NK-92 (cell line): ENCODE results near the gene MGAT5.
"Not testable (repeated sequence)": the region's sequence is repeated elsewhere in the genome, so short reads cannot be mapped to it uniquely, and the experiment has no call there.

Source experiments
- DNase-seq: peaks from one replicate; lab custom pipeline; 2025; ENCODE audit not compliant: unreplicated experiment; lab: John Stamatoyannopoulos, UW

Gene MGAT5

DNA sequence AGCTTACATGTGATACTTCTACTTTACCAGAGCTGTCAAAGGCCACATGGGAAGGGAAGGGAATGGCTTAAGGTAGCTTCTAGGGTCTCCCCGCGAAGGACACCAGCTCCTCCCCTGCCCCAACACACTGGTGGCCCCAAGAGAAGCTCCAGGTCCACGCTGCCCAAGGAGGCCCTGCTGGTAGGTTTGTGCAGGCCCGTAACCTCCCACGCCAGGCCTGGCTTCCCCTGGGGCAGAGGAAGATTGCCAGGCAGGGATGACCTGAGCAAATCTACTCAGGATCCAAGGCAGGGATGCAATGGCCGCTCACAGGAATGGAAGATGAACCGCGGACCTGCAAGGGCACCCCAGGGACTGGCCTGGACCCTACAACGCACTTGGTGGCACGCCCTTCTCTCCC lies 205.1 kb downstream of the MGAT5 start:
- DNase-seq = no peak

GRCh38 chr2:134459706-134460406 lies 206.0 kb downstream of the MGAT5 start:
- DNase-seq = no peak

DNA sequence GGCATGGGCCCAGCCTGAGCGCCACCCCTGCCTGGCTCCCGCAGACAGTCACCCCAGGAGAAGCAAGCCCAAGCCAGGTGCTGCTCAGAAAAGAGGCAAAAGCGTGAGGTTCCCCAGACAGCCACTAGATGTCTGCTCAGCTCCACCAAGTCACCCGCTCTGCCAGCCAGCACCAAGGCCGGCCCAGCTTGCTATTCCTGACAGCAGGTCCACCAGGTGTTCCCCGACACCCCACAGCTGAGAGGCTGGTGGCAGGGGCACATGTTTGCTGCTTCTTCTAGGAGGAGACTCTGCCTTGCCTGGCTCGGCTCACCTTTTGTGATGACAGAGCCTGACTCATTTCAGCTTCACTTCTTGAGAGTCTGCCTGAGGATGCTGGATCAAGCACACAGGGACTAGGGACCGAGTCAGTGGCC lies 206.7 kb downstream of the MGAT5 start:
- no peak for DNase-seq

GRCh38 chr2:134461511-134461910 lies 207.6 kb downstream of the MGAT5 start:
- no peak for DNase-seq

DNA sequence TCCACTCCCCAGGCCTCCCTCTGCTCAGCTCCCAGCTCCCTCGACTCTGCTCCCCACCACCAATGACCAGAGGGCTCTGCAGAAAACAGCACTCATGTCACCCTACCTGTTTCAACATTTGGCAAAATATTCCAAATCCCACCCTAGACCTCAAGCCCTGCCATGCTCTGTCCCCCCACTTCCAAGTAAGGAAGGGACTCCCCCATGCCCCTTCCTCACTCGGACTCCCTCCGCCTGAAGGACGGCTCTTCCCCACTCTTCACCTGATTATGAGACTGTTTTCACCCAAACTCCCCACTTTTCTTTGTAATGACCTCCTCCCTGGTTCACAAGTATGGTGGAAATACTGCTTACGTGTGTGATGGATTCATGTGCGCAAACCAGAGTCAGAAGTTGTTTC lies 208.4 kb downstream of the MGAT5 start:
- DNase-seq = no peak

DNA sequence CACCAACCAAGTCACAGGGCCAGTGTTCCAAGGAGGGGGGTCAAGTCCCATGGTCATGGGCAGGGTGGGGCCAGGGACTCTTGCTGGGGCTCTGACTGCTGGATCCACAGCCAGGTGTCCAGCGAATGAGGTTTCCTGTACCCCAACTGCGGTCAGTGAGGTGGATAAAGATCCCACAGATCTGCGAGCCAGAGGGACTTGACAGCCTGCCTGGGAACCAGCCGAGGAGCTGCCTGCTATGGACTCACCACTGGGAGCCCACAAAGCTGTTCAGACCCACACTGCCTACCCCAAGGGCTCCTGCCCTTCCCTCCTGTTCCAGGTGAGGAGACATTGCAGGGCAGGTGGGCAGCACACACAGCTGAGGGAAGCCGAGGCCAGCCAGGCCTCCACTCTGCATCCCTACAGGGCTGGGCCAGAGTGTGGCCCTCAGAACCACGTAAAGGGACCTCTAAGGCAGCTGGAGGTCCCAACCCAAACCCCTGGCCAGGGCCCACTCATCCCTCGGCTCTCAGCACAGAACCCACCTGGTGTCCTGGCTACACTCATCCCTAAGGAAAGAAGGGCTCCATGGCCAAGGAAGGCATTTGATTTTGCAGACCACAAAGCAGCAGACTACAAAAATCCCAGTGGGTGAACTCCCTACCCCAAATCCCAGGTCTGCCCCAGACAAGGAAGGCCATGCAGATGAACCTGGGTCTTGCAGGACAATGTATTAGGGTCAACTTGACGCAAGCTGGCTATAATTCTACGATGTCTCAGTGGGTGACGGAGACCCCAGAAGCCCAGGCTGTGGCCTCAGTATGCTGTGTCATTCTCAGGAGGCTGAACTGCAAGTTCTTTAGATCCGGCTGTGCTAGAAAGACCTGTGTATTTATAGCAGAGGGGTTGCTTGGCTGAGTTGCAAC lies 209.2 kb downstream of the MGAT5 start:
- DNase-seq = no peak

DNA sequence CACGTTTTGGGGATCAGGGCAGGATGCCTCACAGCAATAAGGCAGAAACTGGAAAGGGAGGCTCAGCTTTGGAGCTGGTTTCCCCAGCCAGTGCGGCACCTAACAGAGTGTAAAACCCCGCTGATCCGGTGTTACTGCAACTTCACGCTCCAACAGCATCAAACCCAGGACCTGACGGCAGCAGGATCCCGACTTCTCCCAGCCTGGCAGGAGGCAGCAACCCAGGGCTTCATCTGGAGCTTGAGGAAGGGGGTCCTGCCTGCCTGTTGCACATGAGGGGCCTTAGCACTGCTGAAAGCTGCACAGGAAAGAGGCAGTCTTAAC lies 209.8 kb downstream of the MGAT5 start:
- DNase-seq = no peak

GRCh38 chr2:134465228-134466105 lies 211.6 kb downstream of the MGAT5 start:
- no peak for DNase-seq

- no peak for DNase-seq
Measured at GRCh38 chr2:134466141-134466540, 212.3 kb downstream of the MGAT5 start.

- DNase-seq = no peak
Measured at GRCh38 chr2:134468164-134468563, 214.3 kb downstream of the MGAT5 start.

- no peak for DNase-seq
Measured at GRCh38 chr2:134468776-134469175, 214.9 kb downstream of the MGAT5 start.

GRCh38 chr2:134469516-134470115 lies 215.7 kb downstream of the MGAT5 start:
- no peak for DNase-seq

DNA sequence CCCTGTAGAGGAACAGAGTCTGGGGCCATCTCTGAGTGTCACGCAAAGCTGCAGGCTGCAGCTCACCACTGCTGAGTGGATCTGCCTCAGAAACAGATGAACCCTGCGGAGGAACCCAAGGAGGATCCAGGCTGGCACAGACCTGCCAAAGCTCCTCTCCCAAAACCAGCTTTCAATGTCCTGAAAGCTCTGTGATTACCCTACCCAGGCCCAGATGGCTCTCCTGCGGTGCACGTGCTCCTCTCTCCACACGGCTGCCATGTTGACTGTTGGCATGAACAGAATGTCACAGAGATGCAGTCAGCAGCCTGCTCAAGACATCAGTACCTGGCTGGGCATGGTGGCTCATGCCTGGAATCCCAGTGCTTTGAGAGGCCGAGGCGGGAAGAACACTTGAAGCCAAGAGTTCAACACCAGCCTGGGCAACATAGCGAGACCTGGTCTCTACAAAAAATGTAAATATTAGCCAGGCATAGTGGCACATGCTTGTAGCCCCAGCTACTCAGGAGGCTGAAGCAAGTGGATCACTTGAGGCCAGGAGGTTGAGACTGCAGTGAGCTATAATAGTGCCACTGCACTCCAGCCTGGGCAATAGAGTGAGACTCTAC lies 216.8 kb downstream of the MGAT5 start:
- DNase-seq = no peak

GRCh38 chr2:134476982-134477381 lies 223.1 kb downstream of the MGAT5 start:
- DNase-seq = not testable (repeated sequence)

DNA sequence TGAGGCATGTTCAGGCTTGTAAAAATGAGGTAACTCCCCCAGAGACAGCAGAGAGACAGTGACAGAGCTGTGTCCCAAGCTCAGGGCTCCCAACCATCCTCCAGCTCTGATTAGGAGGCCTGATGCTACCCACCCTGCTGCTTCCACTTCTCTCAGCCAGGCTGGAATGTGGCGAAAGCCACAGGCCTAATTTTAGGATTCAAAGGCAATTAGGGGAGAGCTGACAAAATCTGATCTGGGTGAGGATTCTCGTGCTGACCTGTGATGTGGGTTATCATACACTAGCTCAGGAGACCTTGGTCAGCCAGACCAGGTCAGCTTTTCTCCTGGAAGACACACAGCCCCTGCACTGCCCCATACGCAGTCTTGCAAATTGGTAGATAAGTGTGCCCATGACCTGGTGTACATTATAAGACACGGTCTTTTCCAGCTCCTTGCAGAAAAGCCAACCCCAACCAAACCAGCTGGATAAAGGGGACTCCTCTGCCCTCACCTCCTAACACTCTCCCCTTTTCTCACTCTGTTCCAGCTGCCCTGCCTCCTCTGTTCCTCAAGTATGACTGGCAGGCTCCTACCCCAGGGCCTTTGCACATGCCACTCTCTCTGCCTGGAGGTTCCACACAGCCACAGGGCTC lies 225.9 kb downstream of the MGAT5 start:
- no peak for DNase-seq

DNA sequence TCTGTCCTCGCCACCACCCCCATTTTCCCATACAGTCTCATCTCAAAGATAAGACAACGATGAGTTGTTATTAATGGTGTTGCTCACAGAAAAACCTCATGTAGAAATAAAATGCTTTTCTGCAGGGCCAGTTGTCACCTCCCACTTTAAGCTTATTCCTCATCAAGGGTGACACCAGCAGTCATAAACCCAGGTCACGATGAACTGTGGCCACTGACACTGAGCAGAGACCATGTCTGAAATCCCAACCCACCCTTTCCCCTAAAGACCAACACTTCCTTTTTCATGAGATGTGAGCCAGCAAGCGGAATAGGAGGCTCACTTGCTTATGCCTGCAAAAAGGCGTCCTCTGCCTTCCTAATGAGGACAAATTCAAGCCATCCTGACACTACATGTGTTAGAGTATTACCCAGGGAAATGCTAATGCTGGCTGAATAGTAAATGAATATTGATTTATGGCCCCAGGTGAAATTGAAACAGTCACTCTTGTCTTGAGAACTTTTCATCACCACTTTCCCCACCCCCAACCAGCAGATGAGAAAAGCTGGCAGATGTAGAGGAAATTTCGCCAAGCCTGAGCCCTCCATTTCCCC lies 228.4 kb downstream of the MGAT5 start:
- DNase-seq = no peak

DNA sequence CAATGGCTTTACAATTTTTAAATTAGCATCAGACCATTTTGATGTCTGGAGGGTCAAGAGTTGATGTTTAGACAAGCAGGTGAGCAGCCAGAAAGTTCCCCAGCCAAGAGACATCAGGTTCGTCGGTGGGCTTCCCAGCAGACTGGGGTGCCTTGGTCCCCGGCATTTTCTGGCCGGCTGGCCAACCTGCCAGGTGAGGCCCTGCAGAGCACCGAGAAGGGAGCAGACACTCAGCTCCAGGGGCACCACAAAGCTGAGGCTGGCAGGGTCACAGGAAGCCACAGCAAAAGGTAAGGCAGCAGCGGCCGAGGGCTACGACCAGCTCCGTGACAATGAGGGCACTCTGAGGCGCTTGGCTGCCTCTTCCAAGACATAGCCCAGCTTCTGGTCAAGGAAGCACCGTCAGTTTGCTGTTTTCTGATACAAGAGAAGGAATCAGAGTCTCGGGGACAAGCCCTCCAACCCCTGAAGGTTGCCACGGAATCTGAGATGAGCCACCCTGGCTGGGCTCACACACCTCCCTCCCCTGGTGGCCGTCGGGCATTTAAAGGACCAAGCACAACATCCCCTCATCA lies 229.0 kb downstream of the MGAT5 start:
- DNase-seq = no peak

- DNase-seq = no peak
Measured at GRCh38 chr2:134489732-134490384, 236.0 kb downstream of the MGAT5 start.

GRCh38 chr2:134490559-134490958 lies 236.7 kb downstream of the MGAT5 start:
- DNase-seq = no peak
